NCI-H526 treated with DMSO at 0.1 percent for 48 hours (cell line): Measurements from ENCODE around the gene SLC37A1.
"Not testable (repeated sequence)": the region's sequence is repeated elsewhere in the genome, so short reads cannot be mapped to it uniquely, and the experiment has no call there.

ENCODE experiments used
- DNase-seq: peaks from one replicate; lab custom pipeline; 2025; lab: John Stamatoyannopoulos, UW

SLC37A1 gene

DNA sequence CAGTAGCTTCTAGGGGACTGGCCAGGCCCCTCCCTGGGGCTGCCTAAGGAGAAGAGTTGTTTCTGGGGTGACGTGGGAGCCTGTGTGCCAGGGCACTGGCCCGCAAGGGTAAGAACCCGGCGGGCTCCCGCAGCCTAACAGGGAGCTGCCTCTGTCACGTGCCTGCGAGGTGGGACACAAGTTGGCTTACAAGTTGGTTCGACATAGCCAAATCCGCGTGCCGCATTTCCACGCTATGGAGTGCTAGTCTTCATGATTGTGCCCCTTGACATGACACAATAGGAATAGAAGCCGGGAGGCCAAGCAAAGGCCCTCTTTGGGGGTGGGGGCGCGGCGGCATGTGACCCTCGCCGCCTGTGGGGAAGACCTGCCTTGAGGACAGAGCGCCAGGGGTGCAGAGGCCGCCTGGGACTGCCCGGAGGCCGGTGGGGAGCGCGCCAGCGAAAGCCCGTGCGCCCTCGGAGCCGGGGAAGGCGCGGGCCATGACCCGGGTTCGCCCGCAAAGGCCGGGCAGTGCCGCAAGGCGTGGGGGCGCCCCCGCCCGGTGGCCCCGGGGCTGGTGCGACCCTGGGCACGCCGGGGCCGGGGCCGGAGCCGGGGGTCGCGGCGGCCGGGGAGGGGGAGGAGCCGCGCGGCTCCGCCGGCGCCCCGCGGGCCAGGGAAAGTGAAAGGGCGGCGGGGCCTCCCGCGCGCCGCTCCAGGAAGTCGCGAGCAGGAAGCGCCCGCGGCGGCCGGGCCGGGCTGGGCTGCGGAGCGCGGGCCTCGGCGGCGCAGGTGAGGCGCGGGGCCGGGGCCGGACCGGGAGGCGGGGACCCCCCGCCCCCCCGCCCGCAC, at the start of gene SLC37A1:
TSS of gene SLC37A1 (plus strand) at position 702 of the 834 bp plus-strand sequence. CDS start 4,603 bp downstream, outside the sequence.
- no peak for DNase-seq

- DNase-seq: peak; percentile 63
Measured at GRCh38 chr21:42463861-42464515, 49.7 kb upstream of the SLC37A1 start.

GRCh38 chr21:42465008-42465802, 48.4 kb upstream of the SLC37A1 start:
- no peak for DNase-seq

GRCh38 chr21:42465803-42466127, 47.9 kb upstream of the SLC37A1 start:
- no peak for DNase-seq

- DNase-seq: no peak
Measured at GRCh38 chr21:42466700-42467099, 47.0 kb upstream of the SLC37A1 start.

DNA sequence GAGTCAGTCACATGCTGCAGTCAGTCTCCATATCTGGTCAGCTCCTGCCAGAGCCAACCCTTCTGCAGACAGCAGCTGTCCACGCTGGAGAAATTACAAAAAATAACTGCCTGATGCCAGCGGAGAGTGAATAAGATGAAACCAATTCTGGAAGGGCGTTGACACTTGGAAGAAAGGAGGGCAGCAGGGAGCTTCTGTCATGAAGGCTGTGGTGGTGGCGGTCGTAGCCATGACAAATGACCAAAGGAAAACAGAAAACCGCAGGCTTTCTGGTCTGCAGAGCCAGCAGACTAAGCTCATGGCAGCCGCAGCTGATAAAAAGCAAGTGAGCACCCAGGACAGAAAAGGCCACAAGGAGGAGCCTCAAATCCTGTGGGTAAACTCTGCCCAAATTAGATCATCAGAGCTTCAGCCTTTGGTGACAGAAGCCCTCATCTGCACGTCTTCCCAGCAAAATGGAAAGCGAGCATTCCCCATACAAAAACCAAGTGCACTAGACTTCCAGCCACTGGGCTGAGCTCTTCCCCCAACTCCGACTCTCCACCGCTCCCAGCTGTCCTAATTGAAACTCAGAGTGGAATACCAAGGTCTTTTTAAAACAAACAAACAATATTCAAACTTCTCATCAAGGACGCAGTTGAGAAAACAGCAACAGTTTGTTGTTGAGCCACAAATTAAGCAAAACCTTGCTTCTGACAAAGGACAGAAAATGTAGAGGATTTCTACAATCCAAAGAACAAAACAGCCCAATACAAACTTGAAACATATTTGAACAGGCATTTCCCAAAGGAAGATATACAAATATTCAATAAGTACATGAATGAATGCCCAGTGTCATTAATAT, 46.3 kb upstream of the SLC37A1 start:
- peak; percentile 20 for DNase-seq

GRCh38 chr21:42468491-42469131, 45.0 kb upstream of the SLC37A1 start:
- no peak for DNase-seq

DNA sequence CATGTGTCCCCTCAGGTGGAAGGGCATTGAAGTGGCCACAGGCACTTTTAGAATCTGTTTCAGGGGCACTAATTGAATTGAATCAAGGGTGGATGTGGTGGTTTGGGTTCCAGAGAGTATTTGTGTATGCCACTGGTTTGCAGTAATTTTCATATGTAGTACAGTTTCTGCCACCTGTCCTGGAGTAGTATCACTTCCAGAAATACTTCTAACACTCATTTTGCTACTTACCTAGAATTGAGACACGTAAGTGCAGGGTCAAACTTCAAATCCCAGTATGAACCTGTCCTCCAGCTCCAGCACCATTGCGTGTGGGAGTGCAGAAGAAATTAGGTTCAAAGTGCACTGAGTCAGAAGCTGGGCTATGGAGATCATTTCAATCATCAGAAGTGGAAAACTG, 44.4 kb upstream of the SLC37A1 start:
- no peak for DNase-seq

DNA sequence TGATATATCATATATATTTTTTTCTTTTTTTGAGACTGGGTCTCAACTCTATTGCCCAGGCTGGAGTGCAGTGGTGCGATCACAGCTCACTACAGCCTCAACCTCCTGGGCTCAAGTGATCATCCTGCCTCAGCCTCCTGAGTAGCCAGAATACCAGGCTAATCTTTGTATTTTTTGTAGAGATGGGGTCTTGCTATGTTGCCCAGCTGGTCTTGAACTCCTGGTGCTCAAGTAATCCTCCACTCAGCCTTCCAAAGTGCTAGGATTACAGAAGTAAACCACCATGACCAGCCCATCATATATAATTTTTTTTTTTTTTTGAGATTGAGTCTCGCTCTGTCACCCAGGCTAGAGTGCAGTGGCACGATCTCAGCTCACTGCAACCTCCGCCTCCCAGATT, 43.9 kb upstream of the SLC37A1 start:
- DNase-seq: not testable (repeated sequence)

DNA sequence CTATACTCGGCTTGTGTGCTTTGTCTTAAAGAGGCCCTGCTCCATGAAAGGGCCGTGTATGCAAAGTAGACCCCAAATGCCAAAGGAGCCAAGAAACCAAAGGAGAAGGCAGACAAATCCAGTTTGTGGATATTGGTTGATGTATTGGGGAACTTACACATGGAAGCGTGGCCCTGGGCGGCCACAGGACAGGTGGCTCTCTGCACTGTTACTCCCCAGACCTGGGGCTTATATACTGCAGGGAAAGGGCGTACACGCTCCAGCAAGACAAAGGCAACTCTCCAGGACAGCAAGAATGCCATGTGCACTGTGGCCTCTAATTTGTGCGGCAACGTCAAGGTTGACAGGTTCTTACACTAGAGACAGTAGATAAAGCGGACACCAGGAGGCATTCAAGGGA, 42.4 kb upstream of the SLC37A1 start:
- DNase-seq: no peak

- no peak for DNase-seq
Measured at GRCh38 chr21:42471716-42472330, 41.8 kb upstream of the SLC37A1 start.

- peak; percentile 78 for DNase-seq
Measured at GRCh38 chr21:42472521-42472920, 41.1 kb upstream of the SLC37A1 start.

GRCh38 chr21:42473498-42474042, 40.1 kb upstream of the SLC37A1 start:
- no peak for DNase-seq

DNA sequence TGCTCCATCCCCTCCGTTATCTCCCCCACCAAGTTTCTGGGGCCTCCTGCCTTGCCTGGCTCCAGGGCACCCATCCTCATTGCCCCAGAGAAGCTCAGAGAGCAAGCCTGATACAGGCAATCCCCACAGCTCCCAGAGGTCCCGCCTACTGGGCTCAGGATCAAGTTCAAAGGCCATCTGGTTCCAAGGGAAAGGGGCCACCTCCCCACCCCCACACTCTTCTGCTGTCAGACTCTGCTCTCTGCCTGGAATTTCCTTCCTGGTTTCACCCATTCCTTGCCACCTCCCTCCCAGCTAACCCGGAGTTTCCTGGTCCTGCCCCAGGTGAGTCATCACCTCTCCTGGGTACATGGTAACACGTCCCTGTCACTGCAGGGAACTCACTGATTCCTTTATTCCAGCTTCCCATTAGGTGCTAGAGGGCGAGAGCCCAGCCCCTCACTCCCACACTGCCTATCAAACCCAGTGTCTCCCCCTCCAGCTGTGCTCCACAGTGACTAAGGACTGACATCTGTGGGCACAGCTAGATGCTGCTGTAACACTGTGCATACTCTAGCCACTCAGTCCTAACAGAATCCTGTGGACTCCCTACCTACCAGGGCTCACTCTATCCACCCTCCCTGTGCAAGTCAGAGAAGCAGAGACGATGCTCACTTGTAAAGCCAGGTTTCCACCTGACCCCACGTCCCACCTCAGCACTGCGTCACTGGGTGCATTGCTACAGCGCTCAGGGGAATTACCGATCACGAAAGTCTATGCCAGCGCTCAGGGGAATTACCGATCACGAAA, 39.4 kb upstream of the SLC37A1 start:
- DNase-seq: no peak

DNA sequence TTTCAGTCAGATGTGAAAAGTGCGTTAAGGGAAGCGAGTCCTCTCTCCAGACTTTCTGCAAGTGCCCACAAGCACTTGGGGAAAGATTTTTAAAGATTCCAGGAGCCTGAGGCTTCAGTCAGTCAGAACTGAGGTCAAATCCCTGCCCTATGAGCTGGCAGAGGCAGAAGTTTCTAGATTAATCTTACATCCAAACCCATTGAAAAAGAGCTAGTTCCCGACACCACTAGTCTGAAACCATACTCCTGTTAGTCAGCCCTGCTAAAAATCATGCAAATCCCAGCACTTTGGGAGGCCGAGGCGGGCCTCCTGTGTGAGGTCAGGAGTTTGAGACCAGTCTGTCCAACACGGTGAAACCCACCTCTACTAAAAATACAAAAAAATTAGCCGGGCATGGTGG, 38.6 kb upstream of the SLC37A1 start:
- DNase-seq: no peak

GRCh38 chr21:42475526-42476387, 37.9 kb upstream of the SLC37A1 start:
- DNase-seq: no peak

DNA sequence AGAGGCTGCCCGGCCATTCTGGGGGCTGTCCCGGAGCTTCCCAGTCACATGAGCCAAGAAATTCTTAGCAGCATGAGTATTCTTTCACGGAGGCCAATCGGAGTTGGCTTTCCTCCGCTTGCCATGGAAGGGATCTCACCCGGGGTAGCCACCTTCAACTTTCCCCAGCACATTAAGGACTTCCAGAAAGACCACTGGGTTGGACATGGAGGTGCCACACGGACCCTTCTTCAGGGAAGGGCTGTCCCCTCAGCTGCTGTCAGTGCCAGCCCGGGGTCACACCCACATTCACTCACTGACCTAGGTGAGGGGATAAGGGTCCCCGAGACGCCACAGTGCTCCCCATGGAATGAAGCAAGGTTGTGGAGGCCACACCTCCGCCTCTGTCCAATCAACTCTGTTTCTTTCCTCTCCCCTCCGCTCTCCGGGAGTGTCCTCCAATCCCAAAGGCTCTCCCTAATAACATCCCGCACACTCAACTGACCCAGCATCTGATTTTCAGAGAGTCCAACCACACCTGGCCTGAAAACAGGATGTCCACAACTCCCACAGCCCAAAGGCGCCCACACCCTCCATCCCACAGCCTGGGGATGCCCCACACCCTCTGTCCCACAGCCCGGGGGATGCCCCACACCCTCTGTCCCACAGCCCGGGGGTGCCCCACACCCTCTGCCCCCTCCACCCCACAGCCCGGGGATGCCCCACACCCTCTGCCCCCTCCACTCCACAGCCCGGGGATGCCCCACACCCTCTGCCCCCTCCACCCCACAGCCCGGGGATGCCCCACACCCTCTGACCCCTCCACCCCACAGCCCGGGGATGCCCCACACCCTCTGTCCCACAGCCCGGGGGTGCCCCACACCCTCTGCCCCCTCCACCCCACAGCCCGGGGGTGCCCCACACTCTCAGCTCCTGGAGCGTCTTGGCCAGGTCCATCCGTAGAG, 37.0 kb upstream of the SLC37A1 start:
- no peak for DNase-seq

DNA sequence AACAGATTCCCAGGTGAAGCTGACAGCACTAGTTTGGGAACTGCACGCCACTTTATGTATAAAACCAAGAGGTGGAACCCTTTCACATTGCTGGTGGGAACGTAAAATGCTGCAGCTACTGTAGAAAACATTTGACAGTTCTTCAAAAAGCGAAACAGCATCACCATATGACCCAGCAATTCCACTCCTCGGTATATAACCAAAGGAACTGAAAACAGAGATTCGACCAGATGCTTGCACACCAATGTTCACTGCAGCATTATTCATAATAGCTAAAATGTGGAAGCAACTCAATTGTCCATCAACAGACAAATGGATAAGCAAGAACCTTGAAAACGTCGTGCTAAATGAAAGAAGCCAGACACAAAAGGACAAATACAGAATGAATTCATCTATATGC, 35.1 kb upstream of the SLC37A1 start:
- DNase-seq: no peak
